NT2/D1 (cell line): ENCODE measurements around the gene ETS1.

Source experiments
- SUZ12 ChIP-seq: IDR thresholded peaks from 2 replicates; pipeline ENCODE4 v1.6.1; 2011; ENCODE audit not compliant: insufficient read length, insufficient read depth; ENCODE audit errors: extremely low read depth
- YY1 ChIP-seq: IDR thresholded peaks from 2 replicates; pipeline ENCODE4 v1.6.1; 2011; ENCODE audit not compliant: insufficient read length, insufficient read depth
- ZNF274 ChIP-seq: IDR thresholded peaks from 2 replicates; pipeline ENCODE4 v1.6.1; 2011; ENCODE audit warnings: mild to moderate bottlenecking, low read depth, low read length

DNA sequence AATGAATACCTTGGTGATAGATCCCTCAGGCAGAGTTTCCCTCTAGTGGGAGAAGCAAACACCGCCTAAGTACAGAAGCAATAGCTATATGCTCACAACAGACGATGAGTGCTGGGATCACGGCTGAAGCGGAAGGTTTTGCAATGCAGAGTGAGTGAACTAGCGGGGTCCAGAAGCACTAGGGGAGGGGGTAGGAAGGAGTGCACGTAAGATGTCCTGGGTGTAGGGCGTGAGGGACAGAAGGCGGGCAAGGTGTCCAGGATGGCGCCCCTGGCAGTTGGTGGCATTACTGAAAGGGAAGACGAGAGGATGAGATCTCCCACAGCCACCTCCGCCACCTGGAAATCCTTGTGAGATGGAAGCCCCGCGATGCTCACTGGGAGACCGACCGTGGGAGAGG lies 81.0 kb downstream of the ETS1 start:
- no peak for TF ChIP-seq YY1
- TF ChIP-seq SUZ12, result no peak
- TF ChIP-seq ZNF274, result no peak
